Jurkat, Clone E6-1 (cell line): ENCODE measurements around the gene CCDC38.
"Not testable (repeated sequence)": the region's sequence is repeated elsewhere in the genome, so short reads cannot be mapped to it uniquely, and the experiment has no call there.

Experiments used
- DNase-seq: peaks from one replicate; pipeline ENCODE4 v3.0.0-alpha.2; 2011; ENCODE audit warnings: low read depth, low spot score
- H3K4me3 ChIP-seq: 2 replicates; pipeline ENCODE4 v1.5.1; 2011; ENCODE audit warnings: mild to moderate bottlenecking, low read length, control low read depth, moderate library complexity

Gene CCDC38

DNA sequence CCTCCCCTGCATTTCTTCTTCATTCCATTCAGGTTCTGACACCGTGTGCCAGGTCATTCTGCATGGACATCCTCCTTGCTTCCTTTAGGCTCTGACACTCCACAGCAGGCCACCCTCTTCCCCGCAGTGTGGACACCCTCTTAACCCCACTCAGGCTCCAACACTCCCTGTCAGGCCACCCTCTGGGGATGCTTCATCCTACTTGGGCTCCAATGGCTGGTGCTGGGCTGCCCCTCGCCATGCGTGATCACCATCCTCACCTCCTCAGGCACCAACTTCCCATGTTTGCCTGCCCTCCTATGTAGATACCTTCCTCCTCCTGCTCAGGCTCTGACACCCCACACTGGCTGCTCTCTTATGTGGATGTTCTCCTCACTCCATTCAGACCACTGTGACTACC, 90.3 kb downstream of the CCDC38 start:
- H3K4me3 ChIP-seq, result no peak overlapping the region
- no peak for DNase-seq

DNA sequence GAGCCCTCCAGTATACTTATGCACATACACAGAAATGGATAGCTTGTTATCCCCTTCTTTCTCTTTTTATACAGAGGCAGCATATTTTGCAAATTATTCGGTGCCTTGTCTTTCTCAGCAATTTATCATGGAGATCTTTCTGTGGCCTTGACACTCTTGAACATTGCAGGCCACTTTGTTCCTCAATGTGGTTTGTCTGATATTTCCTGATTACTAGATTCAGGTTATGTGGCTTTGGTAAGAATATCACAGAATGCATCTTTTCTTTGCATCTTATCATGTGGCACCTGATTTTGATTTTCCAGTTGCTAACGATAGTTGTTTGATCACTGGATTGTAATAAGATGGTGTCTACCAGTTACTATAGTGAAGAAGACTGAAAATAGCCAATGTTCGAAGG, 90.8 kb downstream of the CCDC38 start:
- no peak overlapping the region for H3K4me3 ChIP-seq
- DNase-seq, result peak; percentile 64

DNA sequence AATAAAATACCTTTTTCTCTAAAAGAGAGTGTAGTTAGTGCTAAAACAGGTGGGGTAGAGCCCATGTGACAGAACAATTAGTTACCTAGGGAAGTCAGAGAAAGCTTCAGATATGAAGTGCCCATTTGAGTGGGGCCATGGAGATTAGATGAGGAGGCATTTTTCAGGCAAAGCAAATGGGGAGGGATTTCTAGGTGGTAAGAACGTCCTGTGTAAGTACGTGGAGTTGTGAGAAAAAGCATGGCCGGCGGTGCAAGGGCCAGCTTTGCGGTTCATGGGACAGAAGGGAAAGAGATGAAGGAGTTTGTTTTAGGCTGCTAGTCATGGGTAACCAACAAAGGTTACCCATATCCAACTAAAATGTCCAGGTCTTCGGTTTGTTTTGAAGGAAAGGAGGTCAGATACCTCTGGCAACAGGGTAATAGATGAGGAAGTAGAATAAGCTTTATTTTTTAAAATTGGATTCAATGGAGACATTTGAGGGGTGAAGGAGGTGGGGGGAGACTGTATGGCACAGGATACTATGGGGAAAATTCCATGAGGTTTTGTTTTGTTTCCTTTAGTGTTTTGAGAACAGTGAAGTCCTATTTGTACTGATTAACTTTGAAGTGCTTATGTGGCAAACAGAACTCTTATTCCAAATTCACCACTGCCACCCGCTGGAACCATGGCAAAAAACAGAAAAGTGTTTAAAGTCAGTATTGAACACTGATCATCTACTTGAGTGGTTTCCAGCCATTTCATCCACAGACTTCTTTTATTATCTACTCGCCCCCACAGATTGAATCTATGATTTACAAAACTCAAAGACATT, 93.6 kb downstream of the CCDC38 start:
- H3K4me3 ChIP-seq, result no peak overlapping the region
- no peak for DNase-seq

- not testable (repeated sequence) for DNase-seq, H3K4me3 ChIP-seq
These were observed 100.0 kb downstream of the CCDC38 start for GRCh38 chr12:95842426-95842825.

- H3K4me3 ChIP-seq, result 0 out of 2 replicates have a peak overlapping the region, but pooled peaks have one; percentile 9
- DNase-seq, result peak; percentile 64
These were observed 104.3 kb downstream of the CCDC38 start for GRCh38 chr12:95838125-95838524.

GRCh38 chr12:95837240-95838038, 105.0 kb downstream of the CCDC38 start:
- no peak for DNase-seq
- no peak overlapping the region for H3K4me3 ChIP-seq

- H3K4me3 ChIP-seq, result no peak overlapping the region
- DNase-seq, result no peak
These were observed 105.7 kb downstream of the CCDC38 start for GRCh38 chr12:95836630-95837239.

- DNase-seq, result no peak
- H3K4me3 ChIP-seq, result no peak overlapping the region
These were observed 106.2 kb downstream of the CCDC38 start for GRCh38 chr12:95836185-95836609.

GRCh38 chr12:95834572-95834971, 107.8 kb downstream of the CCDC38 start:
- no peak overlapping the region for H3K4me3 ChIP-seq
- no peak for DNase-seq

- no peak overlapping the region for H3K4me3 ChIP-seq
- no peak for DNase-seq
These were observed 111.9 kb downstream of the CCDC38 start for GRCh38 chr12:95830335-95831089.

GRCh38 chr12:95829395-95829794, 113.0 kb downstream of the CCDC38 start:
- H3K4me3 ChIP-seq, result no peak overlapping the region
- DNase-seq, result no peak

- H3K4me3 ChIP-seq, result no peak overlapping the region
- no peak for DNase-seq
These were observed 122.2 kb downstream of the CCDC38 start for GRCh38 chr12:95820096-95820703.
